ENCODE results near the gene AVL9. TPM values are rescaled to one million over a fixed set of nuclear protein-coding genes. Genes with fewer than 3 reads are reported as not detected.

AVL9 gene
- total RNA-seq, 1 experiment from 2014 or later, result 75.9 TPM

GRCh38 chr7:32533276-32534029, 38.2 kb downstream of the AVL9 start:
- no peak for DNase-seq (ENCODE audit: low read depth)

DNA sequence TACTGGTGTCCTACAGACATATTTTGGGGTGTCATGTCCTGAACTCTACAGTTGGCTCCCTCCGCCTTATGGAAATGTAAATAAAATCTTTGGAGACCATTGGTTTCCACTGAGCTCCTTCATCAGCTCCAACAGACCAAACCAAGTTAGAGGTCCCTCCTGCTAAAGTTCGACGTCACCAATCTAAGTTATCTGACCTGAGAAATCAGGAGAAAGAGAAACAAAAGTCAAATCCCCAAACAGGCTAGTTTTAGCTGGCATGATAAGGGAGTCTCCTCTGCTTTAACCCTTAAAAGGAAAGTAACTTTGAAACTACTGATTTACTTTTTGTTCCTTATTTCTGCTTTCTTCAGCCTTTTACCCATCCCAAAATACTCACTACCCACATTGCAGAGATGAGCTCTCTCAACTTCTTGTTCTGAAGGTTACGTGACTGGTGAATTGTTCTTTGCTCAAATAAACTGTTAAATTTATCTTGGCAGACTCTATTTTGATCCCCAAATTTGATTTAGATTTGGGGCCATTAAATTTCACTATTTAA, 39.9 kb downstream of the AVL9 start:
- no peak for DNase-seq (ENCODE audit: low read depth)

DNA sequence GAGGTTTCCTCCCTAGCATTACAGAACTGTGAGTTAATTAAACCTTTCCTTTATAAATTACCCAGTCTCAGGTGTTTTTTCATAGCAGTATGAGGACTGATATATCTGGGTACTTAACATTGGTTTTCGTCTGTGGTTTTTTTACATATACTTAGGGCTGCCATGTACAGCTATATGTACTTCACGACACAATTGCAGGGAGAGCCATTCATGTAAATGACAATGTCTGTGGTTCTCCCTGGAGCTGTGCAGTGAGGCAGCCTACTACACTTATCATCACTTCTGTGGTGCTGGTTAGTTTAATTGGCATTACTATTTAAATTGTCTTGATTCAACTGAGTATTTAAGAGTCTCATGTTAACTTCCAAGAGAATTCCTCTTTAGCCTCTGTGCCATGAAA, 40.7 kb downstream of the AVL9 start:
- DNase-seq (ENCODE audit: low read depth), result no peak

DNA sequence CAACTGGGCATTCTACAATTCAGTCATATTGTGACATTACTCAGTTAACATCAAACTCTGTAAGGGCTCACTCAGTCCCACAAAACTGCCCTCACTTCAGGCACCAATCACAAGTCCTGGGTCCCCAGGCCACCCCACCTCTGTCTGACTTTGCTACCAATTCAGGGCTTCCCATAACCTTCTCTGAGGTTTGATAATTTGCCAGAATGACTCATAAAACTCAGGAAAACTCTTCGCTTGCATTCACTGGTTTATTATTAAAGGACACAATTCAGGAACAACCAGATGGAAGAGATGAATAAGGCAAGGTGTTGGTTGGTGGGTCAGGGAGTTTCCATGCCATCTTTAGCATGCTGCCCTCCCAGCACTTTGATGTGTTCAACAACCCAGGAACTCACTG, 41.3 kb downstream of the AVL9 start:
- DNase-seq (ENCODE audit: low read depth), result peak; percentile 91

DNA sequence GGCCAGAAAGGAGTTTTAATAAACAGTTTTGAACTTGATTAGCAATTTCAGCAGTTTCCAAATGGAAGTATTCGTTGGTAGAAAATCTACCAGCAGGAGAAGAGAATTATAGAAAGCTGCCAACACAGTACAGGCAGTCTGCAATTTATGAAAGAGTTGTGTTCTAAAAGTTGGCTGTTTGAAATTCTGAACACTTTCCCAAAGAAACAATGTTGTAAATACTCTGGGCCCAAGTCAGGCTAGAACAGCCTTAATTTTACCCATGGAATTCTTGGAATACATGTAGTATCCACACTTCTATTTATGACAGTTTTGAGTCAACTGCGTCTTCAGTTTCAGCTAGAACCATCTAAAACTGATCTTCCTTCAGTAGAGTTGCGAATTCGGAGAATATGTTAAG, 42.5 kb downstream of the AVL9 start:
- no peak for DNase-seq (ENCODE audit: low read depth)

DNA sequence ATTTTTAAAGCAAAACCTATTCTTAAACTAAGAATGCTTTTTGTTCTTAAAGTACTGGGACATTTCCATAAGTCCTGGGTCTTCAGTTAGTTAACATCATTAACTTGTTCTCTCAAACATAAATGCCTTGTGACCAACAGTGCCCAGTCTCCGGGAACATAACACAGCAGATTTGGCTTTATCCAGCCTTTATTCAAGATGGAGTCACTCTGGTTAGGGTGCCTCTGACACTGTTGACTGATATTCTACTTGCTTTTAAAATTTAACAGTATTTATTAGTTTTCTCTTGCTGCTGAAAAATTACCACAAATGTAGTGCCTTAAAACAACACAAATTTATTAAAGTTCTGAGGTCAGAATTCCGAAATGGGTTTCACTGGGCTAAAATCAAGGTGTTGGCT, 44.1 kb downstream of the AVL9 start:
- DNase-seq (ENCODE audit: low read depth), result no peak

- peak; percentile 36 for DNase-seq (ENCODE audit: low read depth)
Observed at GRCh38 chr7:32539919-32540531, 44.7 kb downstream of the AVL9 start.

GRCh38 chr7:32542595-32542994, 47.3 kb downstream of the AVL9 start:
- DNase-seq (ENCODE audit: low read depth), result no peak

GRCh38 chr7:32559480-32559879, 64.2 kb downstream of the AVL9 start:
- DNase-seq (ENCODE audit: low read depth), result no peak

DNA sequence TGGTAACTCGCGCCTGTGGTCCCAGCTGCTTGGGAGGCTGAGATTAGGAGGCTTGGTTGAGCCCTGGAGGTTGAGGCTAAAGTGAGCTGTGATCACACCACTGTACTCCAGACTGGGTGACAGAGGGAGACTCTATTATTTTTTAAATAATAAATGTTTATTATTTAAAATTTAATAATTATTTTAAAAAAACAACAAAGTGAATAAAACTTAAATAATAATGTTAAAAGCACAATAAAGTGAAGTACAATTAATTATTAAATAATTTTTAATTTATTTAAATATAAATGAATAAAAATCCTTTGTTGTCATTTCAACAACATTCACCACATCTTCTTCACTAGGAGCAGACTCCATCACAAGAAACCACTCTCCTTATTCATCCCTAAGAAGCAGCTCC, 64.8 kb downstream of the AVL9 start:
- no peak for DNase-seq (ENCODE audit: low read depth)

DNA sequence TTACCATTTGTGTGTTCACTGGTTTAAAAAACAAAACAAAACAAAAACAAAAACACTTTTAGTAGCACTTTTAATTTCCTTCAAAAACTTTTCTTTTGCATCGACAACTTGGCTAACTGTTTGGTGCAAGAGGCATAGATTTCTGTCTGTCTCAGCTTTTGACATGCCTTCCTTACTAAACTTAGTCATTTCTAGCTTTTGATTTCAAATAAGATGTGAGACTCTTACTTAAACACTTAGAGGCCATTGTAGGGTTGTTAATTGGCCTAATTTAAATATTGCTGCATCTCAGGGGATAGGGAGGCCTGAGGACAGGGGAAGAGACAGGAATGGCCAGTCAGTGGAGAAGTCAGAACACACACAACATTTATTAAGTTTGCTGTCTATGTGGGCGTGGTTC, 66.3 kb downstream of the AVL9 start:
- no peak for DNase-seq (ENCODE audit: low read depth)

GRCh38 chr7:32564542-32564941, 69.3 kb downstream of the AVL9 start:
- DNase-seq (ENCODE audit: low read depth), result peak; percentile 90

DNA sequence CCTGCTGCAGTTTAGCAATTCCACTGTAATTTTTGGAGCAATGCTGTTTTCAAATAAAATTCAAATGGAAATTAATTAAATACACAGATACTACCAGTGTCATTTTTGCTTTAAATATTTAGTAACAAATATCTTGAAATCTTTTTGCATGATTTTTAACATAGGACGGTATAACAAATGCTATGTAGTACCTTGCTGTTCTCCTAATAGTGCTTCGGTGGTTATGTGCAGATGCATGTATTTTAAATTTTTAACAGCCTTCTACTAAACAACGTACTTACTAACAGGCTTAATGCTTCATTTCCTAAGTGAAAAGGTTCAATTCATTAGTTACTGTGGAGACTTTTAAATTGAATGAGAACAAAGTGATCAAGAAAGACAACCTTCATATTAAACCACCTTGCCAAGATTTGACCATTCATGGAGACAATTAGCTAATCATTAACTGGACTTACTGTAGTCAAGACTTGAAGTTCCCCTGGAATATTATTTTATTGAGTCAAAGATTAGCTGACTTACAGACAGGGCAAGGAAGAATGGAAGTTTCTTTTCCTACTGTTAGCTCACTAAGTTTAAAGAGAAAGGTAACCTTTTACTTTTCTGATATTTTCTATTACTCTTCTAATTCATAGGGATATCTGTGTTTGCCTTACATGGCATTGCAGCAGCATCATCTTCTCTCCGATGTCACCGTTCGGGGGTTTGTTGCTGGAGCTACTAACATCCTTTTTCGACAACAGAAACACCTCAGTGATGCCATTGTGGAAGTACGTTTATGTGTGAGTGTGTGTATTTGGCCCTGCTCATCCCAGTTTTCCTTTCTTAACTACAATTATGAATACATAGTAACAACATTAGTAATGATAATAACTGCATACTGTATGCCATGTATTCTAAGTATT, 74.3 kb downstream of the AVL9 start:
- DNase-seq (ENCODE audit: low read depth), result no peak

DNA sequence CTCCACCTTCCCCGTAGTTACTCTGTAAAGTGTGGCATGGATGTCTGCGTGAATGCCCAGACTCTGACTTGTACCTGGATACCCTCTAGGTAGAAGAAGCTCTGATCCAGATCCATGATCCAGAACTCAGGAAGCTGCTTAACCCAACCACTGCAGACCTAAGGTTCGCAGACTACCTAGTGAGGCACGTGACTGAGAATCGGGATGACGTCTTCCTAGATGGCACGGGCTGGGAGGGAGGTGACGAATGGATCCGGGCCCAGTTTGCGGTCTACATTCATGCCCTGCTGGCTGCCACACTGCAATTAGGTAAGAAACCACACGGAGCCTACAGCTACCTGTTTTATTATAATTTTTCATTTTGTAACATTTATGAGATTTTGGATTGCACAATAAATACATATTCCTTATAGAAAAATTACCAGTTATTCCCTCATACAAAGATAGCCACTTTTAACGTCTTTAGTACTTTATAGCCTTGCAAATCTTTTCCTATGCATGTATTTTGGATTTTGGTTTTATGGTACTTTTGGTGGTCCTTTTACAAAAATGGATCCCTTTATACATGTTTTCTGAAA, 77.9 kb downstream of the AVL9 start:
- no peak for DNase-seq (ENCODE audit: low read depth)

DNA sequence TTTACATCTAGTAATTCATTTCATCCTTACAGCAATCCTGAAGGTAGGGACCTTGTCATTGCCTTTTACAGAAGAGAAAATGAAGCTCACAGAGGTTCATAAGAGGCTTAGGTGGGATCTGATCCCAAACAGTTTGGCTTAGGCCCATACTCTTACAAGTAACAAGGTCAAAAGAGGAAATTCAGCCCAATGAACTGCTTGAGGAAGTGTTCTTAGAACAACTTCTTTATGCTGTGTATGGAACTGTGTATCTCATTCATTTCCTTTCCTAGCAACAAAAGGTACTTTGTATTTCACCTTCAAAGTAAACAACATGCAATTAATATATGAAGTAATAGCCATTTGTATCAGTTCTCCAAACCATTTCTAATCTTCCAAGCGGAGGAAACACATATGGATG, 79.3 kb downstream of the AVL9 start:
- no peak for DNase-seq (ENCODE audit: low read depth)

- DNase-seq (ENCODE audit: low read depth), result no peak
Observed at GRCh38 chr7:32577421-32577820, 82.1 kb downstream of the AVL9 start.

- no peak for DNase-seq (ENCODE audit: low read depth)
Observed at GRCh38 chr7:32579776-32580175, 84.5 kb downstream of the AVL9 start.

DNA sequence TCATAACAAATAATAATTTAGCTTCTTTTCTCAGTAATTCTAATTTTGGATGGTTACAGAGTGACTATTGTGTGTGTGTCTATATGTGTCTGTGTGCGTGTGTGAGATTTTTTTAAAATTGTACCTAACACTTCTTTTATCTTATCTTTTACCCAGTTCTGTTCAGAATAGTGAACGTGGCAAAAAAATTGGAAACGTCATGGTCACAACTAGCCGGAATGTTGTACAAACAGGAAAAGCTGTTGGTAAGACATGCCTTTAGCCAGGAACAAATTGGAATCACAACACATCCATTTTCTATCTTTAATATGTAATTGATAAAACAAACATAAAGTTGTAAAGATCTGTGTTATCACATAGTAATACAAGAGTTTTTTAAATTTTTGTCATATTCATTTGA, 85.4 kb downstream of the AVL9 start:
- no peak for DNase-seq (ENCODE audit: low read depth)

- DNase-seq (ENCODE audit: low read depth), result no peak
Observed at GRCh38 chr7:32582036-32582435, 86.7 kb downstream of the AVL9 start.

GRCh38 chr7:32583791-32584190, 88.5 kb downstream of the AVL9 start:
- DNase-seq (ENCODE audit: low read depth), result peak; percentile 36

DNA sequence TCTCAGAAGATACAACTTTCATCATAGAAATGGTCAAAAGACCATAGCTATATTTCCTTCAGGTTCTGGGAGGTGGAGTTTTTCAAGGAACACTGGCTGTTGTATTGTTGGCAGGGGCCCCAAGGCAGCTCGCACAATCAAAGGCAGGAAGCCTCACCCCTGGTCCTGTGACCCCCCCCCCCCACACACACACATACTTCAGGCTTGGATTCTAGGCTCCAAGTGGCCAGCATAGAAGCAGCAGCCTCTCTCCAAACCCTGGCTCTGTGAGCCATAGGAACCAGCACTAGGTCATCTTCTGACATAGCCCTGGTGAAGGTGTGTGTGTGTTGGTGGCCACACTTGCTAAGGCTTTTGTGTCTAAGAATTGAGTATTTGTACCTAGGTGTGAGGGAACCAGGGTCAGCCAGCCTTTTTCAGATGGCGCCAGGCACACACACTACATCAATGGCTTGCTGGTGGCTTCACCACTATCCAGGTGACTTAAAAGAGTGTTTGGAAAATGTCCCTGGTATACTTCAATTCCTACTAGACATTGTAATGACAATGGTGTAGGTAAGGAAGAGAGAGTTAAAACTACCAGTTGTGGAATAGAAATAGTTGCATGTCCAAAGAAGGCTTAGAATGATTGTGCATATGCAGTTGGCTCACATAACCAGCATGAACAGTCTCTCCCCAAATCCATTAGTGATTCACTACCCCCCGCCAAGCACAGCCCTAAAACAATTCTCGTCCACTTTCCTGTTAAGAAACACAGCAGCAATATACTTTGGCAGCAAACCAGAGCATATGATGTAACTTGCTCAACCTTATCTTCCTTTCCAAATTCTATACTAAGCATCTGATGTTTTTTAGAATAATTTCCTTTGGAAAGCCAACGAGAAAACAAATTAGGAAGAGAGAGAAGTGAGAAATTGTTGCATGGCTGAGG, 91.3 kb downstream of the AVL9 start:
- peak; percentile 97 for DNase-seq (ENCODE audit: low read depth)
